HCT116 (cell line): ENCODE results near the gene SNTG2. TPM values are rescaled to one million over a fixed set of nuclear protein-coding genes. Genes with fewer than 3 reads are reported as not detected.
"Not testable (repeated sequence)": the region's sequence is repeated elsewhere in the genome, so short reads cannot be mapped to it uniquely, and the experiment has no call there.

Experiments
- ATAC-seq: fragments of 200-7000 bp; cut with Tn5 transposase; 2 replicates; pipeline ENCODE4 v1.9.1; 2020; ENCODE audit warnings: mild to moderate bottlenecking, moderate library complexity
- BruUV-seq: library from RNA; stranded (reverse); fragments of 400-500 nt; replicated peaks from 2 replicates; lab custom pipeline; 2021; lab: Mats Ljungman, UMichigan
- CTCF ChIA-PET: fragments of 300-600 bp; sonication (Branson Sonifier 250); formaldehyde crosslinking; loops from one replicate; lab custom pipeline; 2021; ENCODE audit warnings: antibody characterized with exemption; lab: Charles Lee
- POLR2A ChIA-PET: fragments of 300-600, 350-600 bp; sonication (Branson Sonifier 250); formaldehyde crosslinking; loops from one replicate; lab custom pipeline; 2021; ENCODE audit warnings: antibody characterized with exemption; lab: Charles Lee
- RAD21 ChIA-PET, 2 experiments: fragments of 300-600 bp; sonication (Branson Sonifier 250); formaldehyde crosslinking; loops; one replicate each; lab custom pipeline; 2023; ENCODE audit warnings: low total read pairs in 2 of 2; ENCODE audit not compliant: uncharacterized antibody in 2 of 2, unreplicated experiment in 2 of 2, low non-redundant PET in 1 of 2; lab: Charles Lee
- DNase-seq: peaks from one replicate; pipeline ENCODE4 v3.0.0-alpha.2; 2010; ENCODE audit warnings: low read depth, low spot score
- H2AFZ ChIP-seq: fragments of 200-600 bp; shearing (Covaris generic), sonication (generic); 2 replicates; pipeline ENCODE4 v1.6.1; 2017; ENCODE audit warnings: low read depth, mixed run types, mixed read lengths, antibody characterized with exemption, low read length; ENCODE audit not compliant: poor library complexity, severe bottlenecking
- H3K27ac ChIP-seq: 2 replicates; pipeline ENCODE4 v1.5.1; 2012; ENCODE audit warnings: low read depth, low read length
- H3K27me3 ChIP-seq: fragments of 200-600 bp; sonication (generic); 2 replicates; pipeline ENCODE4 v1.6.1; 2016; ENCODE audit warnings: mixed run types, low read length, mixed read lengths; ENCODE audit not compliant: insufficient read depth
- H3K36me3 ChIP-seq, 2 experiments: fragments of 200-500 bp in 1 of 2; fragments of 200-600 bp in 1 of 2; sonication (Bioruptor generic) in 1 of 2; sonication (generic) in 1 of 2; 2 replicates each; pipeline versions ENCODE4 v1.5.1 to v1.6.1; 2014 to 2016; ENCODE audit warnings: low read length in 2 of 2, inconsistent platforms in 1 of 2, mixed read lengths in 1 of 2, mixed run types in 1 of 2; ENCODE audit not compliant: insufficient read depth in 2 of 2, control insufficient read depth in 1 of 2
- H3K4me1 ChIP-seq, 2 experiments: fragments of 200-600 bp in 1 of 2; sonication (generic) in 1 of 2; 2 replicates each; pipeline versions ENCODE4 v1.5.1 to v1.6.1; 2012 to 2017; ENCODE audit warnings: low read length in 2 of 2, inconsistent platforms in 1 of 2, mild to moderate bottlenecking in 1 of 2, mixed read lengths in 1 of 2, mixed run types in 1 of 2, moderate library complexity in 1 of 2; ENCODE audit not compliant: insufficient read depth in 2 of 2, control insufficient read depth in 1 of 2
- H3K4me2 ChIP-seq: fragments of 200-600 bp; sonication (generic); 2 replicates; pipeline ENCODE4 v1.6.1; 2017; ENCODE audit warnings: mixed run types, low read length, mixed read lengths
- H3K4me3 ChIP-seq, 2 experiments: fragments of 200-600 bp in 1 of 2; sonication (generic) in 1 of 2; replicated peaks in 1 of 2; 2 replicates each; pipeline ENCODE4 v1.5.1; 2011 to 2016; ENCODE audit warnings: low read length in 2 of 2, control low read depth in 1 of 2, low read depth in 1 of 2, mild to moderate bottlenecking in 1 of 2, mixed read lengths in 1 of 2, mixed run types in 1 of 2
- H3K79me2 ChIP-seq: fragments of 200-600 bp; sonication (generic); 2 replicates; pipeline ENCODE4 v1.6.1; 2017; ENCODE audit warnings: mild to moderate bottlenecking, mixed run types, low read length, moderate library complexity, mixed read lengths; ENCODE audit not compliant: insufficient read depth
- H3K9ac ChIP-seq: fragments of 200-600 bp; sonication (generic); 2 replicates; pipeline ENCODE4 v1.6.1; 2016; ENCODE audit warnings: low read length, mixed read lengths
- H3K9me2 ChIP-seq: fragments of 200-600 bp; sonication (generic), shearing (Covaris generic); 2 replicates; pipeline ENCODE4 v1.6.1; 2017; ENCODE audit warnings: mixed run types, mild to moderate bottlenecking, moderate library complexity; ENCODE audit not compliant: insufficient read depth
- H3K9me3 ChIP-seq, 2 experiments: fragments of 200-500 bp in 1 of 2; fragments of 200-600 bp in 1 of 2; sonication (Bioruptor generic) in 1 of 2; sonication (generic) in 1 of 2; 2 replicates each; pipeline ENCODE4 v1.6.1; 2014 to 2017; ENCODE audit warnings: low read length in 2 of 2, mixed read lengths in 2 of 2, inconsistent platforms in 1 of 2, low read depth in 1 of 2, mild to moderate bottlenecking in 1 of 2, mixed run types in 1 of 2, moderate library complexity in 1 of 2; ENCODE audit not compliant: control insufficient read depth in 1 of 2, insufficient read depth in 1 of 2
- H4K20me1 ChIP-seq: fragments of 200-600 bp; sonication (generic), shearing (Covaris generic); 2 replicates; pipeline ENCODE4 v1.6.1; 2017; ENCODE audit warnings: mixed run types, mild to moderate bottlenecking, moderate library complexity; ENCODE audit not compliant: insufficient read depth
- CBX3 ChIP-seq: IDR thresholded peaks from 2 replicates; pipeline ENCODE4 v1.6.1; 2012; ENCODE audit warnings: low read depth
- CEBPB ChIP-seq: IDR thresholded peaks from 2 replicates; pipeline ENCODE4 v1.6.1; 2012; ENCODE audit warnings: low read depth
- ELF1 ChIP-seq: IDR thresholded peaks from 2 replicates; pipeline ENCODE4 v1.6.1; 2012; ENCODE audit warnings: low read depth, borderline replicate concordance
- EZH2phosphoT487 ChIP-seq: fragments of 200-600 bp; IDR thresholded peaks from 2 replicates; pipeline ENCODE4 v1.6.1; 2018; ENCODE audit warnings: antibody characterized with exemption, borderline replicate concordance
- FOSL1 ChIP-seq: IDR thresholded peaks from 2 replicates; pipeline ENCODE4 v1.6.1; 2012; ENCODE audit warnings: low read depth
- POLR2A ChIP-seq: IDR thresholded peaks from 2 replicates; pipeline ENCODE4 v1.7.0; 2011; ENCODE audit warnings: borderline replicate concordance; ENCODE audit not compliant: insufficient read depth, insufficient read length; ENCODE audit errors: extremely low read depth
- SP1 ChIP-seq: IDR thresholded peaks from 2 replicates; pipeline ENCODE4 v1.6.1; 2012; ENCODE audit warnings: low read depth
- TCF7L2 ChIP-seq: IDR thresholded peaks from 2 replicates; pipeline ENCODE4 v1.7.0; 2011; ENCODE audit warnings: borderline replicate concordance, inconsistent platforms; ENCODE audit not compliant: insufficient read depth, insufficient read length; ENCODE audit errors: extremely low read depth
- YY1 ChIP-seq: IDR thresholded peaks from 2 replicates; pipeline ENCODE4 v1.6.1; 2011; ENCODE audit warnings: low read length, low read depth, moderate library complexity, mild to moderate bottlenecking; ENCODE audit not compliant: insufficient replicate concordance; ENCODE audit errors: extremely low read depth
- ZFX ChIP-seq: fragments of 450-650 bp; IDR thresholded peaks from 2 replicates; pipeline ENCODE4 v1.6.1; 2017
- intact Hi-C: fragments of 100-400 bp; cut with micrococcal nuclease; formaldehyde crosslinking; loops from 2 replicates; pipeline ENCODE4 v1.10.0; 2022
- total RNA-seq: library from RNA; stranded (reverse); gene quantifications from one replicate; pipeline ENCODE4 v1.2.1, GENCODE V29; 2021; ENCODE audit not compliant: unreplicated experiment

The SNTG2 gene
- total RNA-seq, 1 experiment from 2014 or later, result not detected

GRCh38 chr2:1227274-1227900 lies 276.7 kb downstream of the SNTG2 start:
- Histone ChIP-seq H3K4me1 (no peaks in the 10 kb centered on the region), H3K9me3 (no peaks in the 10 kb centered on the region), H3K36me3 (no peaks in the 10 kb centered on the region), H3K9ac (no peak overlapping the region), H3K9me2 (no peaks in the 10 kb centered on the region), H4K20me1 (no peaks in the 10 kb centered on the region), H3K27me3 (no peaks in the 10 kb centered on the region), H3K79me2 (no peaks in the 10 kb centered on the region), H2AFZ (no peak overlapping the region), H3K4me2 (no peak overlapping the region), H3K27ac (no peak overlapping the region), H3K4me3 (no peak overlapping the region)
- ATAC-seq, result no peak
- no TSS peak for BruUV-seq
- RAD21 ChIA-PET, result no interaction called here
- TF ChIP-seq SP1, result no peak
- no peak for TF ChIP-seq YY1
- no peak for TF ChIP-seq CBX3
- TF ChIP-seq ZFX, result no peak
- TF ChIP-seq CEBPB, result no peak
- no peak for TF ChIP-seq POLR2A
- no peak for TF ChIP-seq ELF1
- no peak for TF ChIP-seq EZH2phosphoT487
- no peak for TF ChIP-seq FOSL1
- TF ChIP-seq TCF7L2, result no peak
- CTCF ChIA-PET, result no interaction called here
- DNase-seq, result no peak
- POLR2A ChIA-PET, result no interaction called here
- intact Hi-C loops, result no loop called here

- intact Hi-C loops, H2AFZ ChIP-seq, H3K27ac ChIP-seq, DNase-seq, H3K9ac ChIP-seq, POLR2A ChIA-PET, CTCF ChIA-PET, H3K9me2 ChIP-seq, H3K27me3 ChIP-seq, H3K4me3 ChIP-seq, BruUV-seq, H3K79me2 ChIP-seq, H3K4me1 ChIP-seq, RAD21 ChIA-PET, H3K4me2 ChIP-seq, H4K20me1 ChIP-seq, H3K9me3 ChIP-seq, H3K36me3 ChIP-seq, ATAC-seq: not testable (repeated sequence)
Measured at GRCh38 chr2:1229596-1229995, 278.9 kb downstream of the SNTG2 start.
